B cell (primary cell): ENCODE data around the gene MLIP. TPM values are rescaled to one million over a fixed set of nuclear protein-coding genes. Genes with fewer than 3 reads are reported as not detected.

Experiments used
- ATAC-seq: fragments of 200-7000 bp; cut with Tn5 transposase; one replicate; pipeline ENCODE4 v1.10.0; 2021; ENCODE audit warnings: low read depth, mild to moderate bottlenecking, moderate number of reproducible peaks, moderate library complexity
- CTCF ChIA-PET: fragments of 350-600 bp; sonication (Branson Sonifier 250); formaldehyde crosslinking; loops from one replicate; lab custom pipeline; 2021; ENCODE audit warnings: antibody characterized with exemption, inconsistent platforms; lab: Charles Lee
- POLR2A ChIA-PET: fragments of 350-600 bp; sonication (Branson Sonifier 250); formaldehyde crosslinking; loops from one replicate; lab custom pipeline; 2021; ENCODE audit warnings: antibody characterized with exemption; lab: Charles Lee
- DNase-seq: peaks from one replicate; pipeline ENCODE4 v3.0.0; 2013
- H2AFZ ChIP-seq: 2 replicates; pipeline ENCODE4 v1.6.1; 2012; ENCODE audit warnings: mild to moderate bottlenecking, low read depth, low read length; ENCODE audit not compliant: insufficient read depth, poor library complexity, severe bottlenecking
- H3K27ac ChIP-seq, 2 donors: 1 replicate in 1 of 2; 2 replicates in 1 of 2; pipeline ENCODE4 v1.5.1; 2012 to 2013; ENCODE audit warnings: low read length in 2 of 2, mild to moderate bottlenecking in 2 of 2, moderate library complexity in 1 of 2
- H3K27me3 ChIP-seq, 4 experiments: fragments of 200-600 bp in 1 of 4; sonication (generic) in 1 of 4; replicated peaks in 1 of 4; 1 replicate in 2 of 4; 2 replicates in 2 of 4; pipeline versions ENCODE4 v1.6.1 to v1.7.0; 2013 to 2016; ENCODE audit warnings: low read length in 3 of 4, mild to moderate bottlenecking in 2 of 4, mixed read lengths in 1 of 4, moderate library complexity in 1 of 4; ENCODE audit not compliant: insufficient read depth in 4 of 4, control insufficient read depth in 3 of 4; ENCODE audit errors: control extremely low read depth in 1 of 4
- H3K36me3 ChIP-seq, 2 experiments: replicated peaks in 1 of 2; 1 replicate in 1 of 2; 2 replicates in 1 of 2; pipeline versions ENCODE4 v1.6.1 to v1.7.1; 2013; ENCODE audit warnings: low read length in 1 of 2; ENCODE audit not compliant: insufficient read depth in 2 of 2, control insufficient read depth in 1 of 2; ENCODE audit errors: control extremely low read depth in 1 of 2, extremely low read depth in 1 of 2
- H3K4me1 ChIP-seq, 2 donors: fragments of 200-600 bp in 1 of 2; sonication (generic) in 1 of 2; 1 replicate in 1 of 2; 2 replicates in 1 of 2; pipeline versions ENCODE4 v1.5.1 to v1.6.1; 2013 to 2017; ENCODE audit warnings: low read length in 2 of 2; ENCODE audit not compliant: control insufficient read depth in 2 of 2, insufficient read depth in 2 of 2
- H3K4me2 ChIP-seq: replicated peaks from 2 replicates; pipeline ENCODE3; 2012; ENCODE audit warnings: mild to moderate bottlenecking, low read depth, low read length; ENCODE audit not compliant: poor library complexity, severe bottlenecking
- H3K4me3 ChIP-seq, 5 experiments: fragments of 200-600 bp in 1 of 5; sonication (generic) in 1 of 5; 1 replicate in 3 of 5; 2 replicates in 2 of 5; pipeline versions ENCODE4 v1.5.1 to v1.7.0; 2011 to 2016; ENCODE audit warnings: low read length in 4 of 5, mild to moderate bottlenecking in 4 of 5, low read depth in 2 of 5, control low read depth in 1 of 5, moderate library complexity in 1 of 5; ENCODE audit not compliant: insufficient read depth in 1 of 5; ENCODE audit errors: control extremely low read depth in 1 of 5, extremely low read depth in 1 of 5
- H3K79me2 ChIP-seq: fragments of 200-600 bp; sonication (generic); one replicate; pipeline ENCODE4 v1.6.0; 2016; ENCODE audit warnings: low read length; ENCODE audit not compliant: control insufficient read depth, insufficient read depth
- H3K9ac ChIP-seq: fragments of 200-600 bp; sonication (generic); 2 replicates; pipeline ENCODE4 v1.6.1; 2017; ENCODE audit warnings: mild to moderate bottlenecking, low read length, moderate library complexity
- H3K9me3 ChIP-seq, 3 donors: one replicate each; pipeline versions ENCODE4 v1.6.1 to v1.7.1; 2013; ENCODE audit warnings: low read length in 2 of 3; ENCODE audit not compliant: control insufficient read depth in 2 of 3, insufficient read depth in 1 of 3; ENCODE audit errors: control extremely low read depth in 1 of 3
- H4K20me1 ChIP-seq: 2 replicates; pipeline ENCODE4 v1.6.0; 2012; ENCODE audit warnings: mild to moderate bottlenecking, low read length; ENCODE audit not compliant: insufficient read depth, control insufficient read depth, poor library complexity, severe bottlenecking
- H3K27ac Mint-ChIP-seq: one replicate; pipeline ENCODE4 v1.8.0; 2021; ENCODE audit warnings: mixed read lengths
- H3K27me3 Mint-ChIP-seq: one replicate; pipeline ENCODE4 v1.8.0; 2021; ENCODE audit warnings: mixed read lengths
- H3K4me1 Mint-ChIP-seq: one replicate; pipeline ENCODE4 v1.8.0; 2021; ENCODE audit warnings: mixed read lengths
- H3K4me3 Mint-ChIP-seq: one replicate; pipeline ENCODE4 v1.8.0; 2021; ENCODE audit warnings: mixed read lengths
- H3K9me3 Mint-ChIP-seq: one replicate; pipeline ENCODE4 v1.8.0; 2022; ENCODE audit warnings: mixed read lengths; ENCODE audit not compliant: insufficient read depth
- EZH2 ChIP-seq: IDR thresholded peaks from 2 replicates; pipeline ENCODE4 v1.6.1; 2012; ENCODE audit warnings: borderline replicate concordance, low read depth, mild to moderate bottlenecking, moderate library complexity, low read length; ENCODE audit not compliant: insufficient read depth, poor library complexity, severe bottlenecking
- WGBS: methylation state at CpG from one replicate; pipeline ENCODE4 v1.1.5; 2013; ENCODE audit warnings: missing lambda C conversion rate; ENCODE audit not compliant: insufficient coverage; 5-methylcytosine and 5-hydroxymethylcytosine counted together
- intact Hi-C: fragments of 100-400 bp; cut with micrococcal nuclease; formaldehyde crosslinking; loops from one replicate; pipeline ENCODE4 v1.10.0; 2022
- polyA plus RNA-seq: library from polyadenylated mRNA; depleted of rRNA; stranded (reverse); fragments of >200 nt; gene quantifications from 2 replicates; pipeline ENCODE4 v1.2.3, GENCODE V29; 2012
- total RNA-seq, 2 donors: library from RNA; stranded (reverse); fragments of 120-200 nt in 1 of 2; gene quantifications; 1 replicate in 1 of 2; 2 replicates in 1 of 2; pipeline versions ENCODE4 v1.2.3 to v1.2.4, GENCODE V29; 2013 to 2022
- TF ChIP-seq, protein P1 (sequence below): fragments of 200-600 bp; IDR thresholded peaks from one replicate; pipeline ENCODE4 v1.8.0; 2022; ENCODE audit warnings: antibody characterized with exemption, mild to moderate bottlenecking

Gene MLIP
- total and polyA plus RNA-seq, 2 donors (not counting 1 experiment from before 2014, with no cell fraction given), result not detected

GRCh38 chr6:54262971-54263370, 151.7 kb downstream of the MLIP start:
- Mint-ChIP-seq H3K27ac (no peak overlapping the region), H3K27me3 (no peaks in the 10 kb centered on the region), H3K4me1 (no peaks in the 10 kb centered on the region), H3K9me3 (no peaks in the 10 kb centered on the region), H3K4me3 (no peak overlapping the region)
- Histone ChIP-seq H3K4me3 (no peak overlapping the region), H2AFZ (no peak overlapping the region), H3K9me3 (no peaks in the 10 kb centered on the region), H3K4me2 (no peak overlapping the region), H3K27me3 (no peaks in the 10 kb centered on the region), H3K27ac (no peak overlapping the region), H3K4me1 (no peaks in the 10 kb centered on the region), H3K79me2 (no peaks in the 10 kb centered on the region), H3K9ac (no peak overlapping the region), H3K36me3 (no peaks in the 10 kb centered on the region), H4K20me1 (no peaks in the 10 kb centered on the region)
- no CpG with 5 or more reads among the region's 2 CpGs for WGBS
- TF ChIP-seq EZH2, result no peak
- TF ChIP-seq, protein P1, sequence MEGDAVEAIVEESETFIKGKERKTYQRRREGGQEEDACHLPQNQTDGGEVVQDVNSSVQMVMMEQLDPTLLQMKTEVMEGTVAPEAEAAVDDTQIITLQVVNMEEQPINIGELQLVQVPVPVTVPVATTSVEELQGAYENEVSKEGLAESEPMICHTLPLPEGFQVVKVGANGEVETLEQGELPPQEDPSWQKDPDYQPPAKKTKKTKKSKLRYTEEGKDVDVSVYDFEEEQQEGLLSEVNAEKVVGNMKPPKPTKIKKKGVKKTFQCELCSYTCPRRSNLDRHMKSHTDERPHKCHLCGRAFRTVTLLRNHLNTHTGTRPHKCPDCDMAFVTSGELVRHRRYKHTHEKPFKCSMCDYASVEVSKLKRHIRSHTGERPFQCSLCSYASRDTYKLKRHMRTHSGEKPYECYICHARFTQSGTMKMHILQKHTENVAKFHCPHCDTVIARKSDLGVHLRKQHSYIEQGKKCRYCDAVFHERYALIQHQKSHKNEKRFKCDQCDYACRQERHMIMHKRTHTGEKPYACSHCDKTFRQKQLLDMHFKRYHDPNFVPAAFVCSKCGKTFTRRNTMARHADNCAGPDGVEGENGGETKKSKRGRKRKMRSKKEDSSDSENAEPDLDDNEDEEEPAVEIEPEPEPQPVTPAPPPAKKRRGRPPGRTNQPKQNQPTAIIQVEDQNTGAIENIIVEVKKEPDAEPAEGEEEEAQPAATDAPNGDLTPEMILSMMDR, result no peak
- DNase-seq (no peak), ATAC-seq (no peak)
- ChIA-PET POLR2A (no interaction called here), CTCF (no interaction called here)
- intact Hi-C loops, result no loop called here

- intact Hi-C loops, result no loop called here
- no peak overlapping the region for H3K4me2 ChIP-seq
- H3K27me3 ChIP-seq, result no peaks in the 10 kb centered on the region
- no peaks in the 10 kb centered on the region for H3K4me1 Mint-ChIP-seq
- no peaks in the 10 kb centered on the region for H3K27me3 Mint-ChIP-seq
- CTCF ChIA-PET, result no interaction called here
- TF ChIP-seq, protein P1, result no peak
- TF ChIP-seq EZH2, result no peak
- no peak overlapping the region for H2AFZ ChIP-seq
- no peaks in the 10 kb centered on the region for H3K9me3 ChIP-seq
- WGBS, result 100% methylated on average over 3 of the region's 4 CpGs
- H3K27ac ChIP-seq, result no peak overlapping the region
- H3K36me3 ChIP-seq, result no peaks in the 10 kb centered on the region
- no peaks in the 10 kb centered on the region for H3K4me1 ChIP-seq
- no peaks in the 10 kb centered on the region for H3K79me2 ChIP-seq
- ATAC-seq (no peak), DNase-seq (no peak)
- H4K20me1 ChIP-seq, result no peaks in the 10 kb centered on the region
- H3K27ac Mint-ChIP-seq, result no peak overlapping the region
- H3K4me3 ChIP-seq, result no peak overlapping the region
- H3K9ac ChIP-seq, result no peak overlapping the region
- POLR2A ChIA-PET, result no interaction called here
- H3K4me3 Mint-ChIP-seq, result no peak overlapping the region
- no peaks in the 10 kb centered on the region for H3K9me3 Mint-ChIP-seq
Observed at GRCh38 chr6:54264581-54265272, 153.5 kb downstream of the MLIP start.
